Measurements from ENCODE around the gene ERGIC1.
"Not testable (repeated sequence)": the region's sequence is repeated elsewhere in the genome, so short reads cannot be mapped to it uniquely, and the experiment has no call there.

ERGIC1 gene

GRCh38 chr5:172896465-172896864 lies 62.4 kb downstream of the ERGIC1 start:
- H3K36me3 ChIP-seq (replicated peaks) = peaks cover 29% of the 10 kb centered on the region
- DNase-seq = no peak
- no peak overlapping the region for H3K4me3 ChIP-seq (ENCODE audit: low read depth, low read length)
- TF ChIP-seq CTCF (IDR thresholded peaks at IDR 0.05; ENCODE audit: low read depth, low read length, missing control alignments) = no peak
- peak overlapping the region; percentile 99 for H3K27ac ChIP-seq
- no peaks in the 10 kb centered on the region for H3K27me3 ChIP-seq (replicated peaks)
- in situ Hi-C loops (cut with HindIII; ENCODE audit: low pct_ligation_motif_present, low sequenced_read_pairs) = no loop called here

- DNase-seq; H3K4me3 ChIP-seq (ENCODE audit: low read depth, low read length); in situ Hi-C loops (cut with HindIII; ENCODE audit: low pct_ligation_motif_present, low sequenced_read_pairs); H3K27me3 ChIP-seq (replicated peaks): not testable (repeated sequence)
- peaks cover 35% of the 10 kb centered on the region for H3K36me3 ChIP-seq (replicated peaks)
- peak overlapping the region; percentile 99 for H3K27ac ChIP-seq
Observed at GRCh38 chr5:172897067-172897466, 63.0 kb downstream of the ERGIC1 start.

- H3K36me3 ChIP-seq (replicated peaks) = peaks cover 38% of the 10 kb centered on the region
- H3K4me3 ChIP-seq (ENCODE audit: low read depth, low read length) = no peak overlapping the region
- DNase-seq = peak; percentile 99
- H3K27me3 ChIP-seq (replicated peaks) = no peaks in the 10 kb centered on the region
- peak; percentile 28 for TF ChIP-seq CTCF (IDR thresholded peaks at IDR 0.05; ENCODE audit: low read depth, low read length, missing control alignments)
- H3K27ac ChIP-seq = peak overlapping the region; percentile 99
- in situ Hi-C loops (cut with HindIII; ENCODE audit: low pct_ligation_motif_present, low sequenced_read_pairs) = no loop called here
Observed at GRCh38 chr5:172897481-172898217, 63.6 kb downstream of the ERGIC1 start.

- H3K36me3 ChIP-seq (replicated peaks) = peaks cover 38% of the 10 kb centered on the region
- no peak for DNase-seq
- H3K27me3 ChIP-seq (replicated peaks) = no peaks in the 10 kb centered on the region
- in situ Hi-C loops (cut with HindIII; ENCODE audit: low pct_ligation_motif_present, low sequenced_read_pairs) = no loop called here
- TF ChIP-seq CTCF (IDR thresholded peaks at IDR 0.05; ENCODE audit: low read depth, low read length, missing control alignments) = no peak
- H3K4me3 ChIP-seq (ENCODE audit: low read depth, low read length) = no peak overlapping the region
- H3K27ac ChIP-seq = peak overlapping the region; percentile 99
Observed at GRCh38 chr5:172898218-172898842, 64.3 kb downstream of the ERGIC1 start.

GRCh38 chr5:172898843-172899369 lies 64.9 kb downstream of the ERGIC1 start:
- Histone ChIP-seq H3K36me3 (replicated peaks) (peaks cover 38% of the 10 kb centered on the region), H3K27me3 (replicated peaks) (no peaks in the 10 kb centered on the region), H3K4me3 (ENCODE audit: low read depth, low read length) (no peak overlapping the region), H3K27ac (peak overlapping the region; percentile 99)
- no peak for DNase-seq
- TF ChIP-seq CTCF (IDR thresholded peaks at IDR 0.05; ENCODE audit: low read depth, low read length, missing control alignments) = no peak
- in situ Hi-C loops (cut with HindIII; ENCODE audit: low pct_ligation_motif_present, low sequenced_read_pairs) = no loop called here

- H3K27ac ChIP-seq = peak overlapping the region; percentile 99
- no peaks in the 10 kb centered on the region for H3K27me3 ChIP-seq (replicated peaks)
- peaks cover 38% of the 10 kb centered on the region for H3K36me3 ChIP-seq (replicated peaks)
- in situ Hi-C loops (cut with HindIII; ENCODE audit: low pct_ligation_motif_present, low sequenced_read_pairs) = no loop called here
- H3K4me3 ChIP-seq (ENCODE audit: low read depth, low read length) = no peak overlapping the region
- DNase-seq = no peak
- TF ChIP-seq CTCF (IDR thresholded peaks at IDR 0.05; ENCODE audit: low read depth, low read length, missing control alignments) = no peak
Observed at GRCh38 chr5:172899436-172899835, 65.4 kb downstream of the ERGIC1 start.

All from brain microvascular endothelial cell (primary cell).